NCI-H345 (cell line): ENCODE measurements around the gene SERPINA12.
A peak's percentile ranks its signal among the peaks of the same experiment; 100 is the strongest.

Experiments
- DNase-seq: peaks from one replicate; lab custom pipeline; 2025; lab: John Stamatoyannopoulos, UW

Gene SERPINA12

GRCh38 chr14:94509356-94509755, at the start of gene SERPINA12:
TSS of gene SERPINA12 (minus strand) at chr14:94509469. CDS start at chr14:94498397, 11,072 bp downstream.
- no peak for DNase-seq

- no peak for DNase-seq
Observed at GRCh38 chr14:94558842-94559241, 49.6 kb upstream of the SERPINA12 start.

- no peak for DNase-seq
Observed at GRCh38 chr14:94557327-94557726, 48.1 kb upstream of the SERPINA12 start.

GRCh38 chr14:94555991-94556390, 46.7 kb upstream of the SERPINA12 start:
- no peak for DNase-seq

GRCh38 chr14:94550041-94550440, 40.8 kb upstream of the SERPINA12 start:
- DNase-seq: no peak

- peak; percentile 65 for DNase-seq
Observed at GRCh38 chr14:94548999-94549985, 40.0 kb upstream of the SERPINA12 start.

- no peak for DNase-seq
Observed at GRCh38 chr14:94548131-94548998, 39.1 kb upstream of the SERPINA12 start.

GRCh38 chr14:94547726-94548125, 38.5 kb upstream of the SERPINA12 start:
- DNase-seq: no peak

GRCh38 chr14:94547151-94547680, 37.9 kb upstream of the SERPINA12 start:
- no peak for DNase-seq

- DNase-seq: no peak
Observed at GRCh38 chr14:94545131-94545841, 36.0 kb upstream of the SERPINA12 start.

- no peak for DNase-seq
Observed at GRCh38 chr14:94544726-94545125, 35.5 kb upstream of the SERPINA12 start.

- no peak for DNase-seq
Observed at GRCh38 chr14:94543449-94544124, 34.3 kb upstream of the SERPINA12 start.

GRCh38 chr14:94542811-94543440, 33.7 kb upstream of the SERPINA12 start:
- DNase-seq: no peak

- DNase-seq: no peak
Observed at GRCh38 chr14:94542111-94542810, 33.0 kb upstream of the SERPINA12 start.

- no peak for DNase-seq
Observed at GRCh38 chr14:94541234-94541975, 32.1 kb upstream of the SERPINA12 start.

- no peak for DNase-seq
Observed at GRCh38 chr14:94540031-94540794, 30.9 kb upstream of the SERPINA12 start.

- DNase-seq: no peak
Observed at GRCh38 chr14:94539181-94539580, 29.9 kb upstream of the SERPINA12 start.

- no peak for DNase-seq
Observed at GRCh38 chr14:94538070-94538740, 28.9 kb upstream of the SERPINA12 start.
